Stimulated activated CD8-positive, alpha-beta memory T cell treated with anti-CD3 and anti-CD28 coated beads, Interleukin-7, amount 100 ng/mL, for 1 hour (primary cell): ENCODE results near the gene PCSK2.

Experiments
- DNase-seq, 2 donors: peaks; one replicate each; pipeline ENCODE4 v3.0.0-alpha.2; 2020; ENCODE audit warnings: low read depth in 2 of 2

PCSK2 gene

GRCh38 chr20:17479063-17479657, 252.3 kb downstream of the PCSK2 start:
- no peak for DNase-seq

GRCh38 chr20:17480696-17481095, 253.9 kb downstream of the PCSK2 start:
- no peak for DNase-seq

GRCh38 chr20:17481661-17482060, 254.8 kb downstream of the PCSK2 start:
- DNase-seq, result no peak

GRCh38 chr20:17482536-17482935, 255.7 kb downstream of the PCSK2 start:
- no peak for DNase-seq

GRCh38 chr20:17485017-17485416, 258.2 kb downstream of the PCSK2 start:
- no peak for DNase-seq

GRCh38 chr20:17488916-17489600, 262.2 kb downstream of the PCSK2 start:
- no peak for DNase-seq

- no peak for DNase-seq
Observed at GRCh38 chr20:17490501-17490900, 263.7 kb downstream of the PCSK2 start.

GRCh38 chr20:17491041-17491440, 264.2 kb downstream of the PCSK2 start:
- no peak for DNase-seq

GRCh38 chr20:17491488-17491887, 264.6 kb downstream of the PCSK2 start:
- DNase-seq, result no peak

- no peak for DNase-seq
Observed at GRCh38 chr20:17493173-17493572, 266.3 kb downstream of the PCSK2 start.

GRCh38 chr20:17494201-17494600, 267.4 kb downstream of the PCSK2 start:
- no peak for DNase-seq

GRCh38 chr20:17495826-17496225, 269.0 kb downstream of the PCSK2 start:
- no peak for DNase-seq

GRCh38 chr20:17497821-17498580, 271.2 kb downstream of the PCSK2 start:
- no peak for DNase-seq

- no peak for DNase-seq
Observed at GRCh38 chr20:17498641-17499040, 271.8 kb downstream of the PCSK2 start.

- no peak for DNase-seq
Observed at GRCh38 chr20:17499041-17499440, 272.2 kb downstream of the PCSK2 start.

- DNase-seq, result no peak
Observed at GRCh38 chr20:17500271-17500670, 273.4 kb downstream of the PCSK2 start.

- DNase-seq, result no peak
Observed at GRCh38 chr20:17500826-17501225, 274.0 kb downstream of the PCSK2 start.

- no peak for DNase-seq
Observed at GRCh38 chr20:17501701-17502100, 274.9 kb downstream of the PCSK2 start.

GRCh38 chr20:17502105-17502504, 275.3 kb downstream of the PCSK2 start:
- DNase-seq, result no peak

- no peak for DNase-seq
Observed at GRCh38 chr20:17503301-17504065, 276.6 kb downstream of the PCSK2 start.

GRCh38 chr20:17504066-17504897, 277.4 kb downstream of the PCSK2 start:
- no peak for DNase-seq
